ENCODE results near the gene ETFB. TPM values are rescaled to one million over a fixed set of nuclear protein-coding genes. Genes with fewer than 3 reads are reported as not detected.
"Not testable (repeated sequence)": the region's sequence is repeated elsewhere in the genome, so short reads cannot be mapped to it uniquely, and the experiment has no call there.

The ETFB gene
- 97.7 and 134 TPM in 2 replicates for total RNA-seq (2014; rRNA removed; shearing (Covaris generic))

DNA sequence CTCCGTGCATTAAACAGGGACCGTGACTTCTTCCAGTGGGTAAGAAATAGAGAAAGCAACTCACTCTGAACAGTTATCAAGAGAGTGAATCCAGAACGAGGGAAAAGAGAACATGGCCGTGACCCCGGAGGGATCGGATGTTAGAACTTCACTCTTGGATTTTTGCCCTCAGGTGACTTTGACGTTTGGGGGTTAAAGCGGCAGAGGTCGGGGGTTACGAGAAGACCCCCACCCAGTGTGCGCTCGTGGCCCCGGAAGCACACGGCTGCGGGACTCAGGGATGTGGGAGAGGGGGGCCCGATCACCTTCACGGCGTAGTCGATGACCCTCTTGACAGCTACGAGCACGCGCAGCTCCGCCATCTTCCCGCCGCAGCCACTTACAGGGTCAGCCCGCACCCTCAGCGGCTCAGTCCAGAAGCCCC, at the start of gene ETFB:
Gene ETFB (minus strand): TSS at position 424 of the 424 bp plus-strand sequence. CDS start 62 bp downstream, at position 362.
- no peak for DNase-seq (ENCODE audit: low read depth)

DNA sequence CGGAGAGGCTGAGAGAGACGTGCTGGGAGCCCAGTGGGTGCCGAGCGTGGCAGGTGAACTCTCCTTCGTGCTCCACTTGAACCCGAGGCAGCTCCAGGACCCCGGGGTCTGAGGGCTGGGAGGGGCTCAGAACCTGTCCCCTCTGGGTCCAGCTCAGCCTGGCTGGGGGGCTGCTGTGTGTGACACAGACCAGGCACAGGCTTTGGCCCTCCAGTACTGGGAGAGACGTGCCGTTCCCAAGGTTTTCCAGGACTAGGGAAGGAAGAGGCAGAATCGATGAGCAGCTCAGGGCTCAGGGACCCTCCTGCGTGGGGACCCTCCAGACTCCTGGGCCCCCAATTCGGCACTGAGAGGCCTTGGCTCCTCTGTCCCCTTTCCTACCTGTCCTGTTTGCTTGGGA, 49.0 kb upstream of the ETFB start:
- DNase-seq (ENCODE audit: low read depth) = no peak

DNA sequence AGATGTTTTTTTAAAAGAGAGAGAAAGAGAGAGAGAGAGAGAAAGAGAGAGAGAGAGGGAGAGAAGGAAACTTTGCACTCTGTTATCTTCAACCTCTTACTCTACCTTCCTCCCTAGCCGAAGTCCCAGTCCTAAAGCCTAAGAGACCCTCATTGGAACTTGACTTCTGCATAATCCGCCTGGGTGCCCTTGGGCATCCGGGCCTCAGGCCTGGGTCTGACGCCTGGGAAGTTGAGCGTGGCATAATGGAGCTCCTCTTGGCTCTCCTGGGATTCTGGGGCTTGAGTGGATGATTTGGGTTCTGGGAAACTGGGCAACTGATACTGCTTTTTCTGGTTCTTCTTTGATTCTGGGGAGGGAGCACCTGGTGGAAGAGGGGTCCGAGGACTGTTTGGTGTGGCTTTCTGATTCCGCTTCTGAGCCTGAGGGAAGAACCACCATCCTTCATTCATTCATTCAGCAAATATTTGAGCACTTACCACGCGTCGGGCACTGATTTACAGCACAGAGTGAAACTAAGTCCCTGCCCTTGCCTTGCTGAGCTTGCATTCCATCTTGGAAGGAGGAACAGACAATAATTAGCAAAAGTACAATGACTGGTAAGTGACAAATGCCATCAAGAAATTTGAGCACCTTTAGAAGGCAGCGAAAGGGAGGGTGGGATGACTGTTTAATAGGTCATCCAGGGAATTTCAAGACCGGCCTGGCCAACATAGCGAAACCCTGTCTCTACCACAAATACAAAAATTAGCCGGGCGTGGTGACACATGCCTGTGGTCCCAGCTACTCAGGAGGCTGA, 45.0 kb upstream of the ETFB start:
- DNase-seq (ENCODE audit: low read depth) = no peak

DNA sequence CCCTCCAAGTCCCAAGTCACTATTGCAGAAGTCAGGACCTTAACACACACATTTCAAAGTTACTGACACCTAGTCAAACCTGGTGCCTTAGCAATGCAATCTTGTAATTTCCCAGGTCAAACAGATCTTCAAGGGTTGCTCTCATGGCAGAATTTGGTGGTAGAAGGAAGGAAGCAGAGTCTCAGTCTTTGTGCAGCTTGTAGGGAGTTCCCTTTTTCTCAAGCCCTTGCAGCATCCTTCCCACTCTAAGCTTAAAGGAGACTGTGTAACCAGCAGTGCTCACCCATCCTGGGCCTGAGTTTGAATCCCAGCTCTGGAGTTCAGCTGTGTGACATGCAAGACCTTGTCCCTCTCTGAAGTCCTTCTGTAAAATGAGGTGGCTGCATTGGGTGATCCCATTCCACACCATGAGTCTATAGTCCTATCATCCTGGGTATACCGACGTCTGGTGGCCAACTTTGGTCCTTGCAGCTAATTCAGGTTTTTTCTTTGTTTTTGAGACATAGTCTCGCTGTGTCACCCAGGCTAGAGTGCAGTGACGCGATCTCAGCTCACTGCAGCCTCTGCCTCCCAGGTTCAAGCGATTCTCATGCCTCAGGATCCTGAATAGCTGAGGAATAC, 41.4 kb upstream of the ETFB start:
- peak; percentile 34 for DNase-seq (ENCODE audit: low read depth)

DNA sequence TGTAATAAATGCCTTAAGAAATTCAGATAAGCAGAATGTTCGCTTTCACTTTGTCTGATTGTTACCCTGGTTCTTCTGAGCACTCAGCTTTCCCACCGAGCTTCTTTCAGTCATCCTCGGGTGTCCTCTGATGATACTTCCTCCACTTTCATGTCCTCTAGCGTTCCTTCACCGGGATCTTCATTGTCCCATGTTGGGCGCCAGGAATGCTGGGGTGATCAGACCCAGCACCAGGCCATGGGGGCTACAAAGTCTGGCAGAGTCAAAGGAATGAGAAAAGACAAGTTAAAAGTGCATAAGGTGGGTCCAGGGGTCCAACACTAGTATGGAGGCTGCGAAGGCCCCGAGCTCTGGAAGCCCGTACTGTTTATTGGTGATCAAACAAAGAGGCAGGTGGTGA, 35.9 kb upstream of the ETFB start:
- DNase-seq (ENCODE audit: low read depth) = no peak

DNA sequence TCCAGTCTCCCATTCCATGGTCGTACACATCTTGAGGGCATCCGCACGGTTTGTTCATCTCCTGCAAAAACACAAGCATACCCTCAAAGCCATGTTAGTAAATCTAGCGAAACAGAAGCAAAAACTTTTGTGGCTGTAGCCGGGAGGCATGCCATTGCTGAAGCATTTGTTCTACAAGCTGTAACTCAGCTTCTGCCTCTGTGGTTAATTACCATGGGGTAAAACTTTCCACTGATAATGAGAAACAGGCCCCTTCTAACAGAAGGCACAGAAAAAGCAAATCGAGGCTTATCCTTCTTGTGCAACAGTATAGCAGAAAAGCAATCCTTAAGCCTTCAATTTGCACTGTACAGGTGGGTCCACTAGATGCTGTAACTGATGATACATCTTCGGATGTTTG, 33.7 kb upstream of the ETFB start:
- DNase-seq (ENCODE audit: low read depth) = not testable (repeated sequence)

DNA sequence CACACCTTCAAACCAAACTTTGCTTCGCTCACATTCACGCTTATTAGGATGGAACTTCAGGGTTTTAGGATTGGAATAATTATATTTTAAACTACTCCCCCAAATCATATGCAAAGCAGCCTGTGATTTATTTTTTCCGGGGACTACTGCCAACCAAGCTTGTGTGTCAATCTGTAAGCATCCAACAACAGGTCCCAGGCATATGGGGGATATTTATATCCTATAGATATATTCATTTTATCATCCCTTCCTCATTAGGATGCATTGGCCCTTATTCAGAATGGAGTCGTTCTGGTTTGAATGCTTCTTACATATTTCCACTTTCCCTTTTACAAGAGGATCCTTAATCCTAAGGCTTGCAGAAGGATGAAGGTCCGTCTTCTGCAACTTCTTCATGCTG, 33.0 kb upstream of the ETFB start:
- DNase-seq (ENCODE audit: low read depth) = no peak

DNA sequence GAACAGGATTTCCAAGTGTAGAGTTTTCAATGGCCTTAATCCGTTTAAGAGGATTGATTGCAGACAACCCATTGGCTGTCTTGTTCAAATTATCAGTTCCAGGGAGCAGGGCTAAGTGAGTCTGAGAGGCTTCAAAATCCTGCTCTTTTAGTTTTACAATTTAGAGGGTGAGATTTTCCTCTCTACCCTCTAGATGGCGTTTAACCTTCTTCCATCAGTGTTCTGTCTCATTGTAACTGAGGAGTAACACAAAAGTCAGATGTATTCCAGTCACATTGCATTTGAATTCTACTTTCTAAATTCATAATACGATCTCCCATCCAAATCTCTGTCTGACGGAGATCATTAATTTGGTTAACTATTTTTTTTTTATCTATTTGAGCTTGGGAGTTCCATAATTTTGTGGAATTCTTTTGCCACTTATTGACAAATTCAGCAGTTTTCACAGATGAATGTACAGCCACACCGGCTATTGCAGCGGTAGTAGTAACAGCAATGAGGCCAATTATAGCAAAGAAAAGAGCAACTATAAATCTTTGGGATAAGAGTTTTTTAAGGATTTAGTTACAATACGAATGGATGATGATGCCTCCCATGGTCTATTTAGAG, 32.0 kb upstream of the ETFB start:
- peak; percentile 36 for DNase-seq (ENCODE audit: low read depth)

DNA sequence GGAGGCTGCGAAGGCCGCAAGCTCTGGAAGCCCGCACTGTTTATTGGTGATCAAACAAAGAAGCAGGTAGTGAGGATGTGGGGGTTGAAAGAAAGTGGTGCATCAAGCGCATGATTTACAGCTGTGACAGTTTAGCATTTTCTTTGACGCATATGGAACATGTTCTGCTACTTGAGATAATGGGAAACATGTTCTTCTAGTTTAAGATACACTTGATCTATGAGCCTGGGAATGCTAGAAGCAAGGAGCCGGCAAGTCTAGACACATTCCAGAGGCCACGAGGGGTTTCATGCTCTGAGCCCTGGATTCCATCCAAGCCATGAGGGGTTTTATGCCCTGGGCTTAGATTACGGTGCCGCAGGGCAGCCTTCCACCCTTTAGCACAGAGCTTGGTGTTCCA, 31.3 kb upstream of the ETFB start:
- DNase-seq (ENCODE audit: low read depth) = not testable (repeated sequence)

DNA sequence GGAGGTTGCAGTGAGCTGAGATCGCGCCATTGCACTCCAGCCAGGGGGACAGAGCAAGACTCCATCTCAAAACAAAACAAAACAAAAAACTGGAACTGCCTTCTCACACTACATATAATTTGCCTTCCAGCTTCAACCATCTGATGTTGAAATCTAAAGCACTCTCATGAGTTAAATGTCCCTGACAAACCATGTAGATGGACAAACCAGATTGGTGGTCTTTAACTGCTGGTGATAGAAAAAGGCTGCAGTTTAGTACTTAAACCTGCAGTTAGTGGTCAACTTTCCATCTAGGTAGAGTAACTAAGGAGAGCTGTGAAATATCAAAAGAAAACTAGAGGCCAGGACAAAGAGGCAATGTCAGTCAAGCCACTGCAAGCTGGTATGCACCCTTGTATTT, 30.0 kb upstream of the ETFB start:
- no peak for DNase-seq (ENCODE audit: low read depth)

DNA sequence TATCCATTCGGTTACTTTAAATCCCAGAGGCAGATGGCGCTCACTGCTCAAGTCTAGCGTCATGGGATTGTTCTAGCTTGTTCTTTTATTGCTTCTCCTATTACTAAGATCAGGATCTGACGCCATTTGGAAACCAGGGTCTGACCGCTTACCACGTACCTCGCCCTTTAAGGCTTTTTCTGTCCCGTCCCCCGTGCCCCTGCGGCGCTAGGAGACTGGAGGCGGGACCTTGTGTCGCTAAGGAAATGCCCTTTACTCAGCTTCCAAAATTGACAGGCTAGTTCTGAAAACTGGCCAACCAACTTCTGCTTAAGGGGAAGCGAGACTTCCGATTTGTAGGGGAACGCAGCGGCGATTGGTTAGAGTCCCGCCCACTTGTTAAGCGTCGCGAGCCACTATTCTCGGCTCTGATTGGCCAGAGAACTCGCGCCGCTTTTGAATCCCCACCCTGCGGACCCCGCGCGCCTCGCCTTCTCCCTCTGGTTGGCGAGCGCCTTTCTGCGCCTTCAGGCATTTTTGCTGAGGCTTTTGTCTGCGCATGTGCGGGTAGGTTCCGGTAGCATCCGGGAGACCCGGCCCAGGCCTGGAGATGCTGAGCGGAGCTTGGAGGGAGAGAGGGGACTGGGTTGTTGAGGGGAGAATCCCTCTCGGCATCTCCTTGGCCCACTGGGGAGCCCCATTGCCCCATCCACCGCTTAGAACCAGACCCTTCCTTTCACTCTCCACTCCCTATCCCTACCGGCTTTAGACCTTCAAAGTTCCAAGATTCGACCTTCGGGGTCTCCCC, 28.1 kb upstream of the ETFB start:
- peak; percentile 100 for DNase-seq (ENCODE audit: low read depth)

DNA sequence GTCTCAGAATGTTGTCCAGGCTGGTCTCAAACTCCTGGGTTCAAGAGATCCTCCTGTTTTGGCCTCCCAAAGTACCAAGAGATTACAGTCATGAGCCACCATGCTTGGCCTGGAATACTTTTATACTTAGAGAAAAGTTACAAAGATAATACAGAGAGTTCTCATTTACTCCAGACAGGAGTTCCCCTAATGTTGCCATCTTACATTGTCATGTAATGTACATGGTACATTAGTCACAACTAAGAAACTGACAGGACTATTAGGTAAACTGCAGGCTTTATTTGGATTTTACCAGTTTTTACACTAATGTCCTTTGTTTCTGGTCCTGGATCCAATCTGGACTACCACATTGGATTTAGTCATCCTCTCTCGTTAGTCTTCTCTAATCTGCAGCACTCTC, 26.5 kb upstream of the ETFB start:
- no peak for DNase-seq (ENCODE audit: low read depth)

DNA sequence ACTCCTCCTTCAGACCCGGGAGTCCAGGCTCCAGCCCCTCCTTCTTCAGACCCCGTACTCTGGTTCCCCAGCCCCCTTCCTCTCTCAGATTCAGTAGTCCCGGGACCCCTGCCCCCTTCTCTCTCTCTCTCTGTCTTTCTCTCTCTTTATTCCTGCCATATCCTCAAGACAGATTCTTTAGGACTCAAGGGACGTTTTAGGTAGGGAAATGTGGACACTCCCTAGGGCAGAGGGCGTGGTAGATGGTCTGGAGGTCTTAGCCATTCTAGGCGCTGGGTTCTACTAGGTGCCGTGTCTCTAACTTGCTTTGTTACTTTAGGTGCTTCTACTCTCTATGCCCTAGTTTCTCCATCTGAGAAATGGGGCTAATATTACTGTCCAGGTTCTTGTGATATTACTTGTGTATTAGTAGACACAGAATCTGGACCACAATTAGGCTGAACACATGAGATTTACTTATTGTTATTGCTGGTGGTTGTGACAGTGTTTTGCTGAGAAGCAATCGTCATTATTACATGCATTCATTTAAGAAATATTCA, 25.0 kb upstream of the ETFB start:
- DNase-seq (ENCODE audit: low read depth) = no peak

DNA sequence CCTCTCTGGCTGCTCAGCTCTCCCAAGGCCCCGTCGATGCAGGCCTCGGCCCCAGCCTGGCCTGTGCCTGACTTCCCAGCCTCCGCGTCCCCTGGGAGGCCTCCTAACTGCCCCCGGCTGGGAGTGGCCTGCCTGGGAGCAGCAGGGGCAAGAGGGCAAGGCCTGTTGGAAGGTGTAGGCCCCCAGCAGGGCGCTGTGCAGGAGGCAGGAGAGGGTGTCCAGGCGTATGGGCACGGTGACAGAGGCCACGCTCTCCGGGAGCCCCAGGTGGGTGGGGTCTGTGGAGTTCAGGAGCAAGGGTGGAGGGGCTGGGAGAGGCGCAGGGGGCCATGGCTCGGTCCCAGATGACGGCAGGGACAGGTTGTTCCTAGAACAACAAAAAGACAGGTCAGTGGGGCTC, 23.0 kb upstream of the ETFB start:
- DNase-seq (ENCODE audit: low read depth) = no peak

DNA sequence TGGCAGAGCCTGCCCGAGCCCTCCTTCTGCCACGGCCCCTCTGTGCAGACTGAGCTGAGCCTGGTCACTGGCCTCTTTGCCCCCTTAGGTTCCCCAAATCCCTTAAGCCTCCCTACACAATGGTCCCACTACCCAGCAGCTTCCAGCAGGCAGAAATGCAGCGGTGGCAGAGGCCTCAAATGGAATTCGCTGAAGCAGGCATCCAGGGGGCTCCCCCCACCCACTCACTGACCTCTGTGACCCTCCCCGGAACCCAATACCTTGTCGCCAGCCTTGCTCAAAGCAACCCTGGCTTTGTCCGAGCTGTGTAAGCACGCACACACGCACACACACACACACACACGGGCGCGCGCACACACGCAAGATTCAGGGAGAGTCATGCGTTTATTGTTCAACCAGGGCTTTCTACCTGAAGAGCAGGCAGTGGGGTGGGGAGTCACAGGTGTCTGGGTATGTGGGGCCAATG, 21.8 kb upstream of the ETFB start, which contains the start of gene LIM2:
Gene LIM2 (minus strand): TSS at position 51 of the 466 bp plus-strand sequence. CDS start 531 bp downstream, outside the sequence.
- DNase-seq (ENCODE audit: low read depth) = no peak

DNA sequence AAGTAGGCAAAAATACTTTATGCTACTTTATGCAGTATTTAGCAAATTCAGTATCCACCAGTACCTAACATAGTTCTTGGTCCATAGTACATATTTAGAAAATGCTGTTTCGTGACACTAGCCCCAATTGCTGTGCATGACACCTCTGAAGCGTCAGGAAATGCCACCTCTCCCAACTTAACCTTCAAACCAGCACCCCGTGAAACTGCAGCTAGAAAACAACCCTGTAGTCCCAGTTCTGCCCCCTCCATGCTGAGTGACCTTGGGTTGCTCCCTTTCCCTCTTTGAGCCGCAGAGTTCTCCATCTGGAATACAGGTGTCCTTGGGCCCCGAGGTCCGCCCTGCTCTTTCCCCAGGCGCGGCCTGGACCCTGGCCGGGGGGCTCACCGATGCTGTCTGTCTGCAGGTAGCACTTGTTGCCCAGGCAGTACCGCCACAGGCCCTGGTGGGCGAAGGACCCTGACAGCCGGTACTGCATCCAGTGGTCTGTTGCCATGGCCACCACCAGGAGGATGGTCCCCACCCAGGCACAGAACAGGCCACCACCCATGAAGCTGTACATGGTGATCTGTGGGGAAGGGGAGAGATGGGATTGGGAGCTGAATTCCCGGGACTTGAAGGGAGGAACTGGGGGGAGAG, 20.8 kb upstream of the ETFB start:
- DNase-seq (ENCODE audit: low read depth) = no peak

DNA sequence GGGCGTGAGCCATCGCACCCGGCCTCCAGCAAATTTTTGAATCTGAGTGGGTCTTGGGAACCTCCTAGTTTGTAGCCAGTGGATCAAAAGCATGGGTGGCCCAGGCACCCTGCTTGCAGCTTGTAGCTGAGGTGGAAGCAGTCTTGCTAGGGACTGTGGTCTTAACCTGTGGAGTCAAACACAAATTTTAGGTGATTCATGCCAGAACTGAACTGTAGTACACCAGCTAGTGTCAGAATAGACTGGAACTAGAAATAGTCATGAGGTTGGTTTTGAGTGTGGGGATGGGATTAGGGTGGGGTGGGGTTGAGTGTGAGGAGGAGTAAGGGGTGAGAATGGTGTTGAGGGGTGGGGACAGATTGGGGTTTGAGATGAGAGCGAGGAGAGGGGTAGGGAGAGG, 15.8 kb upstream of the ETFB start:
- DNase-seq (ENCODE audit: low read depth) = no peak

DNA sequence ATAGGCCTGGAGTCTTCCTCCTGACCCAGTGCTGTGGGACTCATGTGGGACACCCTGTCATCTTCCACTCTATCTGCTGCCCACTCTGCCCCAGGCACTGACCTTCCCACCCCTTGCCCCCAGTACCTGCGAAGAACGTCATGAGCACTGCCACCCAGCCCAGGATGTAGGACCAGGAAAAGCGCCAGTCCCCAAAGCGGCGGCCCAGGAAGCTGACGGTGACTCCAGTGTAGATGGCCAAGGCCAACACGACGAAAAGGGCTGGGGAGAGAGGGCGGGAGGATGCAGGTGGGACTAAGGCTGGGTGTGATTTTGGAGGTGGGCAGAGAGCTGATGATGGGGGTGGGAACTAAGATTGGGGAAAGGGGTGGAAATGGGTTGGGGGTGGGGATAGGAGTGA, 14.2 kb upstream of the ETFB start:
- no peak for DNase-seq (ENCODE audit: low read depth)

DNA sequence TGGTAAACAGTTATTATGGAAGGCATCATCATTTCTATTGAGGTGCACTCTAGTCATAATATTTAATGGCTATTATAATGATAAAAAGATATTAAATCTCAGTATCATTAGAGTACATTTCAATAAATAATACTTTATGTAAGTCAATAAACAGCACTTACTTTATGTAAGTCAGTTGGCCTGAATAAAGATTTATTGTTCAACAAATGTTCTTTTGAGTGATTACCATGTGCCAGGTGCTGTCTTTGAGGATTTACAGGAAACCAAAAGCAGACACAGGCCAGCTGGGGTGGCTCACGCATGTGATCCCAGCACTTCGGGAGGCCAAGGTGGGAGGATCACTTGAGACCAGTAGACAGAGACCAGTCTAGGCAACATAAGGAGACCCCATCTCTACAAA, 11.2 kb upstream of the ETFB start:
- DNase-seq (ENCODE audit: low read depth) = no peak

DNA sequence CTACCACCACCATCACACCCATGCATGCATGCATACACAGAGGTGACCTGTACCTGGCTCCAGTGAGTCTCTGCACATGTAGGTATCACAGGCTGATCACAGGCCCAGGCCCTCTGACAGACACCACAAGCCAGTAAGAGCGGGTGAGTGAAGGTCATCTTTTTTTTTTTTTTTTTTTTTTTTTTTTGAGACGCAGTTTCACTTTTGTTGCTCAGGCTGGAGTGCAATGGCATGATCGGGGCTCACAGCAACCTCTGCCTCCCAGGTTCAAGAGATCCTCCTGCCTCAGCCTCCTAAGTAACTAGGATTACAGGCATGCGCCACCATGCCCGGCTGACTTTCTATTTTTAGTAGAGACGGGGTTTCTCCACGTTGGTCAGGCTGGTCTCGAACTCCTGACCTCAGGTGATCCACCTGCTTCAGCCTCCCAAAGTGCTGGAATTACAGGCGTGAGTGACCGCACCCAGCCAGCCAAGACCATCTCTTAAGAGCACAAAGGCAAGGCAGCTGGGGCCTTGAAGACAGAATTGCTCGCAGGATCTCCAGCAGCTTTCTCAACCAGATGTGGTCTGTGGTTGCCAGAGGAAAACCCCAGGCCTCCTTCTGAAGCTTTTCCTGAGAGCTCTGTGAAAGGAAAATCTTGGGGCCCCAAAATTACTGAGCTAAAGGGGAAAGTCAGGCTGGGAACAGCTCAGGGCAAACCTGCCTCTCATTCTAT, 9.5 kb upstream of the ETFB start:
- DNase-seq (ENCODE audit: low read depth) = no peak

Measured in M059J (cell line).